Uterus (tissue), 4 donors: ENCODE data around the gene ACIN1. TPM values are rescaled to one million over a fixed set of nuclear protein-coding genes. Genes with fewer than 3 reads are reported as not detected.

Source experiments
- DNase-seq, 2 donors: peaks; one replicate each; pipeline ENCODE4 v3.0.0-alpha.2; 2019 to 2020
- H3K27ac ChIP-seq, 2 donors: fragments of 200-600 bp; sonication (generic); 1 replicate in 1 of 2; 2 replicates in 1 of 2; pipeline ENCODE4 v1.5.1; 2016 to 2018
- H3K27me3 ChIP-seq, 2 donors: fragments of 200-600 bp; sonication (generic); one replicate each; pipeline ENCODE4 v1.5.1; 2018 to 2019; ENCODE audit warnings: control low read depth in 1 of 2
- H3K36me3 ChIP-seq, 2 donors: fragments of 200-600 bp; sonication (generic); one replicate each; pipeline ENCODE4 v1.5.1; 2019; ENCODE audit warnings: control low read depth in 1 of 2
- H3K4me1 ChIP-seq, 2 donors: fragments of 200-600 bp; sonication (generic); one replicate each; pipeline ENCODE4 v1.5.1; 2018 to 2019; ENCODE audit warnings: control low read depth in 1 of 2
- H3K4me3 ChIP-seq, 2 donors: fragments of 200-600 bp; sonication (generic); 1 replicate in 1 of 2; 2 replicates in 1 of 2; pipeline ENCODE4 v1.5.1; 2018 to 2019; ENCODE audit warnings: mild to moderate bottlenecking in 1 of 2
- H3K9me3 ChIP-seq, 2 donors: fragments of 200-600 bp; sonication (generic); one replicate each; pipeline ENCODE4 v1.5.1; 2019; ENCODE audit warnings: control low read depth in 1 of 2
- CTCF ChIP-seq, 4 experiments: fragments of 200-600 bp in 2 of 4; fragments of 450-650 bp in 2 of 4; sonication (generic) in 2 of 4; IDR thresholded peaks; one replicate each; pipeline ENCODE4 v1.5.1; 2016 to 2019; ENCODE audit warnings: antibody characterized with exemption in 4 of 4, mild to moderate bottlenecking in 2 of 4, moderate library complexity in 1 of 4
- POLR2A ChIP-seq, 2 donors: fragments of 450-650 bp; IDR thresholded peaks; one replicate each; pipeline ENCODE4 v1.6.1; 2016; ENCODE audit warnings: antibody characterized with exemption in 2 of 2, mild to moderate bottlenecking in 1 of 2, moderate library complexity in 1 of 2
- intact Hi-C: fragments of 100-400 bp; cut with DNase I; formaldehyde crosslinking; loops from one replicate; pipeline ENCODE4 v1.15.1; 2023; ENCODE audit warnings: low total_unique reads
- total RNA-seq, 4 donors: library from RNA; depleted of rRNA in 3 of 4; stranded (reverse); fragments of >200 nt in 3 of 4; gene quantifications; one replicate each; pipeline versions ENCODE4 v1.1.0 to v1.2.4, GENCODE V29; 2014 to 2023
- donor health status: DM: yes; HTN: yes; CAD: no.

The ACIN1 gene
- total RNA-seq, 4 donors from 2014 or later: 52.3 to 194 (median 77.1) TPM

- intact Hi-C loops: no loop called here
These were observed 5.3 kb downstream of the ACIN1 start for GRCh38 chr14:23089498-23090253.

GRCh38 chr14:23086565-23086964 is 8.4 kb downstream of the ACIN1 start:
- intact Hi-C loops: no loop called here
- DNase-seq: no peak

More at GRCh38 chr14:23089498-23090253, 5.3 kb downstream of the ACIN1 start:
- no peaks in the 10 kb centered on the region for H3K36me3 ChIP-seq
- TF ChIP-seq POLR2A (IDR thresholded peaks at IDR 0.05) (no peak), CTCF (IDR thresholded peaks at IDR 0.05) (no peak)
- no peaks in the 10 kb centered on the region for H3K27me3 ChIP-seq
- H3K4me3 ChIP-seq: no peak overlapping the region
- no peak overlapping the region for H3K27ac ChIP-seq
- H3K9me3 ChIP-seq: no peaks in the 10 kb centered on the region
- no peaks in the 10 kb centered on the region for H3K4me1 ChIP-seq
- DNase-seq: no peak

DNA sequence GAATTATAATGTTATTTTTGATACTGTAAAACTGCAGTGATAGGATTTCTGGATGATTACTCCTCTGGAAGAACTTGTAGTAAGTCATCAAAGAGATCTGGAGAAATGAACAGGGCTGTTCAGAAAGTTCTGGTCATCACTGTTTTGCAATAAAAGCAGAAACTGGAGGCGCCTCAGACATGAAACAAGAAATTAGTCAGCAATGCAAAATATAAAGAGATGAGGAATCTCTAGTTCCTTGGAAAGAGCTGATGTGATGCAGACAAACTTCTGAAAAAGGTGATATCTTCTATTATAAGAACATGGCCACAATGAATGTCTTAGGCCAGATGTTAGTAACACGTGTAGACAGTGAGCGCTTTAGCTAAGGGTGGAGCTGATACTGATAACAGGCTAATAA is 9.5 kb downstream of the ACIN1 start:
- H3K4me1 ChIP-seq: no peaks in the 10 kb centered on the region
- no peak for TF ChIP-seq POLR2A (IDR thresholded peaks at IDR 0.05)
- TF ChIP-seq CTCF (IDR thresholded peaks at IDR 0.05): no peak
- DNase-seq: no peak
- H3K36me3 ChIP-seq: no peaks in the 10 kb centered on the region
- H3K4me3 ChIP-seq: no peak overlapping the region
- H3K27ac ChIP-seq: no peak overlapping the region
- H3K27me3 ChIP-seq: no peaks in the 10 kb centered on the region
- no peaks in the 10 kb centered on the region for H3K9me3 ChIP-seq
- intact Hi-C loops: no loop called here

More at GRCh38 chr14:23086565-23086964, 8.4 kb downstream of the ACIN1 start:
- no peaks in the 10 kb centered on the region for H3K36me3 ChIP-seq
- no peak overlapping the region for H3K27ac ChIP-seq
- TF ChIP-seq CTCF (IDR thresholded peaks at IDR 0.05): no peak
- TF ChIP-seq POLR2A (IDR thresholded peaks at IDR 0.05): no peak
- no peaks in the 10 kb centered on the region for H3K4me1 ChIP-seq
- no peaks in the 10 kb centered on the region for H3K9me3 ChIP-seq
- H3K4me3 ChIP-seq: no peak overlapping the region
- H3K27me3 ChIP-seq: no peaks in the 10 kb centered on the region

DNA sequence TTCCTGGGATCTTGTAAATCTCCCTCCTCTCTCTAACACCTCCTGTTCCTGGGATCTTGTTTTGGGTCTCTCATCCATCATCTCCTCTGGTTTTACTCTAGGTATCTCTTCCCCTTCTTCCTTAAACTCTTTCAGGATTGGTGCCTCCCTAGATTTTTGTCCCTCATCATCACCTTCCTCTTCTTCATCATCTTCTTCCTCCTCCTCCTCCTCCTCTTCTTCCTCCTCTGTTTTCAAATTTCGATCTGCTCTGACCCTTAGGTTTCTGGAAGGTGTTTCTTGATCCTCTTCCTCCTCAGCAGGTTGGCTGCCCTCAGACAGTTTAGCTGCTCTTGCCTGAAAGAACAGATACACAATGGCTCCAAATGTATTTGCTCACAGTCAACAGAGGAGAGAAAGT is 14.5 kb downstream of the ACIN1 start:
- no peak for DNase-seq
- intact Hi-C loops: no loop called here
- Histone ChIP-seq H3K27ac (peak overlapping the region; percentile 64 to 71), H3K36me3 (no peaks in the 10 kb centered on the region), H3K27me3 (no peaks in the 10 kb centered on the region), H3K9me3 (no peaks in the 10 kb centered on the region), H3K4me3 (no peak overlapping the region), H3K4me1 (peaks cover 0 to 4% of the 10 kb centered on the region in 2 donors)
- TF ChIP-seq POLR2A (IDR thresholded peaks at IDR 0.05) (no peak), CTCF (IDR thresholded peaks at IDR 0.05) (no peak)

- TF ChIP-seq POLR2A (IDR thresholded peaks at IDR 0.05) (no peak), CTCF (IDR thresholded peaks at IDR 0.05) (no peak)
- Histone ChIP-seq H3K9me3 (no peaks in the 10 kb centered on the region), H3K4me1 (peaks cover 0 to 4% of the 10 kb centered on the region in 2 donors), H3K4me3 (no peak overlapping the region), H3K27me3 (no peaks in the 10 kb centered on the region), H3K36me3 (no peaks in the 10 kb centered on the region), H3K27ac (peak overlapping the region; percentile 64 to 71)
- DNase-seq: no peak
- intact Hi-C loops: no loop called here
These were observed 15.2 kb downstream of the ACIN1 start for GRCh38 chr14:23079716-23080115.
